Measurements from ENCODE around the gene ULK4. TPM values are rescaled to one million over a fixed set of nuclear protein-coding genes. Genes with fewer than 3 reads are reported as not detected.

The ULK4 gene
- total and polyA plus RNA-seq, 2 experiments from 2014 or later = 1.8 to 3.7 TPM

DNA sequence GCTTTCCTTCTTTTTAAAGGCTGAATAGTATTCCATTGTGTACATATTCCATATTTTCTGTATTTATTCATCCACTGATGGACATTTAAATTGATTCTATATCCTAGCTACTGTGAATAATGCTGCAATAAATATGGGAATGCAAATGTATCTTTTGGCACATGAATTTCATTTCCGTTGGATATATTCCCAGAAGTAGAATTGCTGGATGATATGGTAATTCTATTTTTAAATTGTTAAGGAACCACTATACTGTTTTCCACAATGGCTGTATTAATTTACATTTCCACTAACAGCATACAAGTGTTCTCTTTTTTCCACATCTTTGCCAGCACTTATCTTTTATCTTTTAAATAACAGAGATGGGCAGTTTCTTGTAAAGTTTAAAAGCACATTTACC is 459.9 kb downstream of the ULK4 start:
- H3K9me3 ChIP-seq (ENCODE audit: low read depth) = no peaks in the 10 kb centered on the region
- H3K4me1 ChIP-seq (ENCODE audit: low read depth) = peaks cover 10% of the 10 kb centered on the region
- DNase-seq (ENCODE audit: low read depth in 1 of 2, low spot score in 1 of 2) = peak in 1 of 2 donors; percentile 33
- TF ChIP-seq, protein P1, sequence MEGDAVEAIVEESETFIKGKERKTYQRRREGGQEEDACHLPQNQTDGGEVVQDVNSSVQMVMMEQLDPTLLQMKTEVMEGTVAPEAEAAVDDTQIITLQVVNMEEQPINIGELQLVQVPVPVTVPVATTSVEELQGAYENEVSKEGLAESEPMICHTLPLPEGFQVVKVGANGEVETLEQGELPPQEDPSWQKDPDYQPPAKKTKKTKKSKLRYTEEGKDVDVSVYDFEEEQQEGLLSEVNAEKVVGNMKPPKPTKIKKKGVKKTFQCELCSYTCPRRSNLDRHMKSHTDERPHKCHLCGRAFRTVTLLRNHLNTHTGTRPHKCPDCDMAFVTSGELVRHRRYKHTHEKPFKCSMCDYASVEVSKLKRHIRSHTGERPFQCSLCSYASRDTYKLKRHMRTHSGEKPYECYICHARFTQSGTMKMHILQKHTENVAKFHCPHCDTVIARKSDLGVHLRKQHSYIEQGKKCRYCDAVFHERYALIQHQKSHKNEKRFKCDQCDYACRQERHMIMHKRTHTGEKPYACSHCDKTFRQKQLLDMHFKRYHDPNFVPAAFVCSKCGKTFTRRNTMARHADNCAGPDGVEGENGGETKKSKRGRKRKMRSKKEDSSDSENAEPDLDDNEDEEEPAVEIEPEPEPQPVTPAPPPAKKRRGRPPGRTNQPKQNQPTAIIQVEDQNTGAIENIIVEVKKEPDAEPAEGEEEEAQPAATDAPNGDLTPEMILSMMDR (IDR thresholded peaks at IDR 0.05; ENCODE audit: low read depth, low read length) = no peak
- H3K27me3 ChIP-seq = no peaks in the 10 kb centered on the region
- no peak overlapping the region for H3K27ac ChIP-seq
- no peak overlapping the region for H3K4me3 ChIP-seq
- H3K36me3 ChIP-seq = no peaks in the 10 kb centered on the region

DNA sequence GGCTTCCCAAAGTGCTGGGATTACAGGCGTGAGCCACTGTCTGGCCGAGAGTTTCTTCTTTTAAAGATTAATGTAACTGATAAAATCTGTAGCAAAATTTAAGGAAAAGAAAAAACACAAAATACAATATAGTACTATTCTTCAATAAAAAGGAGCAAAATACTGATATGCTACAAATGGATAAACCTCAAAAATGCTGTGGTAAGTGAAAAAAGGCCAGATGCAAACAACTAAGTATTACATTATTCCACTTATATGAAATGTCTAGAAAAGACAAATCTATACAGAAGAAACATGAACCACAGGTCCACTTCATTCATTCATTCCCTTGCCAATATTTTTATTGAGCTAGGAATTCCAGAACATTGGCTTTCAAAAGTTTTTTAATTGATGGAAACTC is 463.1 kb downstream of the ULK4 start:
- Histone ChIP-seq H3K36me3 (no peaks in the 10 kb centered on the region), H3K4me1 (ENCODE audit: low read depth) (peaks cover 10% of the 10 kb centered on the region), H3K9me3 (ENCODE audit: low read depth) (no peaks in the 10 kb centered on the region), H3K27me3 (no peaks in the 10 kb centered on the region), H3K4me3 (no peak overlapping the region), H3K27ac (no peak overlapping the region)
- TF ChIP-seq, protein P1 (IDR thresholded peaks at IDR 0.05; ENCODE audit: low read depth, low read length) = no peak
- DNase-seq (ENCODE audit: low read depth in 1 of 2, low spot score in 1 of 2) = no peak

DNA sequence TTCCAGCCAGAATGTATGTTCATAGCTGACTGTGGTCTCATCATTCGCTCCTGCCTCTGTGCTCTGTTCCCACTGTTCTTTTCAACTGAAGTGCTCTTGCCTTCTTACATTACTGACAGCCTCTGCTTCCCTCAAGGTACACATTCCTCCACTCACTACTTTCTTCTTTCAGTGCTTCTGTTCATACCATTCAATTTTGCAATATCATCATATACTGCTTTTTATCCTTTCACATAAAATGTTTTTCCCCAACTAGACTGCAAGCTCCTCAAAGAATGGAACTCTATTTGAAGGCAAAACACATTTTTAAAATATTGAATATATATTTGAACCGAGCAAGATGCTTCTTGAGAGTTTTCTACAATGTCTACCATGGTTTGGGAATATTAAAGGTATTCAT is 471.5 kb downstream of the ULK4 start:
- Histone ChIP-seq H3K9me3 (ENCODE audit: low read depth) (no peaks in the 10 kb centered on the region), H3K27me3 (no peaks in the 10 kb centered on the region), H3K4me3 (no peak overlapping the region), H3K4me1 (ENCODE audit: low read depth) (no peaks in the 10 kb centered on the region), H3K27ac (no peak overlapping the region), H3K36me3 (no peaks in the 10 kb centered on the region)
- TF ChIP-seq, protein P1 (IDR thresholded peaks at IDR 0.05; ENCODE audit: low read depth, low read length) = no peak
- no peak for DNase-seq (ENCODE audit: low read depth in 1 of 2, low spot score in 1 of 2)

DNA sequence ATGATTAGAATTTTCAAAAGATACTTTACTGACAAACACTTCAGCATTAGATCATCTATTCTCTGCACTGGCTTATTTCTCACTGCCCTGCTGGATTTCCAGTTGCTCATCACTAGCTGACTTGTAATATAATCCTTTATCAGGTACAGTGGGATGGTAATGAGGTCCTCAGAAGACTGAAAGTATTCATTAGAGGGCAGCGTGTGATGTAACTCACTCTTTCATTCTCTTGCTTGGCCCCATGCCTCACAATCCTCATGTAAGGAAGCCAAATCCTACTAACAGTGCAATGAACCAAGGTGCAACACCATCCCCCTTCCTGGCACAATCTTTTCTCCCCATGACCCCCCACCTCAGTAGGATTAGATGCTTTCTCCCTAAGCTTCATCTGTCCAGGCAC is 472.7 kb downstream of the ULK4 start:
- no peak overlapping the region for H3K27ac ChIP-seq
- H3K4me3 ChIP-seq = no peak overlapping the region
- H3K9me3 ChIP-seq (ENCODE audit: low read depth) = no peaks in the 10 kb centered on the region
- no peaks in the 10 kb centered on the region for H3K27me3 ChIP-seq
- TF ChIP-seq, protein P1 (IDR thresholded peaks at IDR 0.05; ENCODE audit: low read depth, low read length) = no peak
- DNase-seq (ENCODE audit: low read depth in 1 of 2, low spot score in 1 of 2) = no peak
- no peaks in the 10 kb centered on the region for H3K36me3 ChIP-seq
- H3K4me1 ChIP-seq (ENCODE audit: low read depth) = no peaks in the 10 kb centered on the region

DNA sequence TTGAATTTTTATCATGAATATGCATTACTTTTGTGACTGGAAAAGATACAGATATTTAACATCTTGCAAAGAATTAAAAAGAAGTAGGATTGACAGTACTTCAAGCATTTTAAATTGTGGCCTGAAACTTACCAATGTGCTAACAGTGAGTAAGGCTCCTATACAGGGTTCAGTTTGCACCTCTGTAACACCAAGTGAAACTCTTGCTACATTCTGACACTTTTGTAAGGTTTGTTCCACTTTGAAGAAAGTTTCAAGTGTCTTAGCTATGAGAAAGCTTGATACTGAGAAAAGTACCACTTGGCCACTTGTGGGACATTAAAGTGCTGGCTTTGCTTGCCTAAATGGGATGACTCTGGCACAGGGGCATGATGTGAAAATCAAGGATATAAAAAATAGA is 473.4 kb downstream of the ULK4 start:
- no peaks in the 10 kb centered on the region for H3K27me3 ChIP-seq
- H3K27ac ChIP-seq = no peak overlapping the region
- H3K4me3 ChIP-seq = no peak overlapping the region
- TF ChIP-seq, protein P1 (IDR thresholded peaks at IDR 0.05; ENCODE audit: low read depth, low read length) = no peak
- no peaks in the 10 kb centered on the region for H3K36me3 ChIP-seq
- no peaks in the 10 kb centered on the region for H3K4me1 ChIP-seq (ENCODE audit: low read depth)
- DNase-seq (ENCODE audit: low read depth in 1 of 2, low spot score in 1 of 2) = no peak
- no peaks in the 10 kb centered on the region for H3K9me3 ChIP-seq (ENCODE audit: low read depth)

DNA sequence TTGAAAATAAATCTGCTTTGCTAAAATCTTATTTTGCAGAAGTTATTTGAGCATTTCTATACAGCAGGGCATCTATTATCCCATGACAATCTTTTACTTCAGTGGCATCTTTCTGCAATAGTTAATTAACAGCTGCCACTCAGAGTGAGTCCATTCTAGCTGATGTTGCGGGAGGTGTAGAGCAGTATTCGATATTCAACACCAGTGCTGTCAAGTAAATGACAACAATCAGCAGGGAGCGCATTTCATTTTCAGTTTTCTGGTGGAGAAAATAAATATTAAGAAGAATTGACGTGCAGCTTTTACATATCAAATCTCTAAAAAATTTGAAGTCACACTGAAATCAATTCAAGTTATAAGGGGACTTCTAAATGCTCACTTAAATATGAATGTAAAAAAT is 476.4 kb downstream of the ULK4 start:
- no peaks in the 10 kb centered on the region for H3K4me1 ChIP-seq (ENCODE audit: low read depth)
- H3K27ac ChIP-seq = no peak overlapping the region
- H3K9me3 ChIP-seq (ENCODE audit: low read depth) = no peaks in the 10 kb centered on the region
- no peaks in the 10 kb centered on the region for H3K27me3 ChIP-seq
- no peaks in the 10 kb centered on the region for H3K36me3 ChIP-seq
- DNase-seq (ENCODE audit: low read depth in 1 of 2, low spot score in 1 of 2) = no peak
- TF ChIP-seq, protein P1 (IDR thresholded peaks at IDR 0.05; ENCODE audit: low read depth, low read length) = no peak
- H3K4me3 ChIP-seq = no peak overlapping the region

Data from cardiac muscle cell (in vitro differentiated cells and primary cell).